SU-DHL-6 (cell line): ENCODE results near the gene ELFN2.

Experiments used
- H2AFZ ChIP-seq: fragments of 200-600 bp; sonication (generic); 2 replicates; pipeline ENCODE4 v1.6.1; 2014; ENCODE audit warnings: low read depth, mild to moderate bottlenecking, moderate library complexity, mixed read lengths, antibody characterized with exemption, low read length; ENCODE audit not compliant: severe bottlenecking
- H3F3A ChIP-seq: fragments of 200-600 bp; shearing (Covaris generic); 2 replicates; pipeline ENCODE4 v1.6.0; 2016; ENCODE audit warnings: antibody characterized with exemption, mild to moderate bottlenecking; ENCODE audit not compliant: insufficient read depth
- H3K27ac ChIP-seq: fragments of 200-600 bp; sonication (generic); 2 replicates; pipeline ENCODE4 v1.5.1; 2016; ENCODE audit warnings: low read depth, mild to moderate bottlenecking, low read length, moderate library complexity, mixed read lengths
- H3K27me3 ChIP-seq: fragments of 200-600 bp; sonication (generic), shearing (Covaris generic); 2 replicates; pipeline ENCODE4 v1.6.0; 2014; ENCODE audit warnings: mild to moderate bottlenecking, low read length
- H3K36me3 ChIP-seq: fragments of 200-600 bp; sonication (generic); 2 replicates; pipeline ENCODE4 v1.6.1; 2014; ENCODE audit warnings: mild to moderate bottlenecking, low read length, mixed read lengths
- H3K4me2 ChIP-seq: fragments of 300-600, 200-600 bp; shearing (Covaris generic), sonication (generic); 2 replicates; pipeline ENCODE4 v1.6.0; 2014; ENCODE audit warnings: low read length, low read depth, mild to moderate bottlenecking; ENCODE audit not compliant: poor library complexity, severe bottlenecking
- H3K4me3 ChIP-seq: fragments of 200-600 bp; sonication (generic); 2 replicates; pipeline ENCODE4 v1.5.1; 2014; ENCODE audit warnings: antibody characterized with exemption, low read length, mild to moderate bottlenecking, mixed read lengths; ENCODE audit not compliant: insufficient read depth, poor library complexity, severe bottlenecking
- H3K79me2 ChIP-seq: fragments of 200-600 bp; sonication (generic); 2 replicates; pipeline ENCODE4 v1.6.1; 2014; ENCODE audit warnings: mild to moderate bottlenecking, low read length, moderate library complexity; ENCODE audit not compliant: insufficient read depth
- H3K9ac ChIP-seq: fragments of 200-600 bp; sonication (generic); 2 replicates; pipeline ENCODE4 v1.7.0; 2014; ENCODE audit warnings: mild to moderate bottlenecking, low read length
- H3K9me2 ChIP-seq: fragments of 200-600 bp; sonication (generic); replicated peaks from 2 replicates; pipeline ENCODE4 v1.6.1; 2014; ENCODE audit warnings: low read length; ENCODE audit not compliant: insufficient read depth
- H3K9me3 ChIP-seq: fragments of 200-600 bp; sonication (generic); 2 replicates; pipeline ENCODE4 v1.6.1; 2014; ENCODE audit warnings: low read length, mixed read lengths; ENCODE audit not compliant: insufficient read depth
- H4K20me1 ChIP-seq: fragments of 200-600 bp; sonication (generic); 2 replicates; pipeline ENCODE4 v1.6.1; 2014; ENCODE audit warnings: low read depth, mild to moderate bottlenecking, antibody characterized with exemption, low read length, moderate library complexity, mixed read lengths
- CTCF ChIP-seq: fragments of 200-600 bp; sonication (generic); IDR thresholded peaks from one replicate; pipeline ENCODE4 v1.5.1; 2017; ENCODE audit warnings: antibody characterized with exemption, mild to moderate bottlenecking, low read length, moderate library complexity; ENCODE audit not compliant: insufficient read depth, poor library complexity, severe bottlenecking
- EZH2phosphoT487 ChIP-seq: fragments of 200-600 bp; sonication (generic), shearing (Covaris generic); conservative IDR thresholded peaks from 2 replicates; pipeline ENCODE4 v1.6.1; 2018; ENCODE audit warnings: mild to moderate bottlenecking, antibody characterized with exemption, low read length, moderate library complexity, mixed read lengths

The ELFN2 gene

GRCh38 chr22:37371911-37372310 lies 55.4 kb downstream of the ELFN2 start:
- Histone ChIP-seq H3K9ac (no peak overlapping the region), H3K9me2 (no peaks in the 10 kb centered on the region), H3K27me3 (no peaks in the 10 kb centered on the region), H3K4me3 (no peak overlapping the region), H3F3A (no peaks in the 10 kb centered on the region), H3K27ac (no peak overlapping the region), H3K4me2 (no peak overlapping the region), H2AFZ (no peak overlapping the region), H4K20me1 (no peaks in the 10 kb centered on the region), H3K36me3 (no peaks in the 10 kb centered on the region), H3K9me3 (no peaks in the 10 kb centered on the region), H3K79me2 (no peaks in the 10 kb centered on the region)
- TF ChIP-seq EZH2phosphoT487, result no peak
- no peak for TF ChIP-seq CTCF

- no peaks in the 10 kb centered on the region for H3K9me2 ChIP-seq
- TF ChIP-seq EZH2phosphoT487 (no peak), CTCF (no peak)
- H3K9ac ChIP-seq, result no peak overlapping the region
- no peak overlapping the region for H2AFZ ChIP-seq
- H3K27ac ChIP-seq, result no peak overlapping the region
- H3K4me2 ChIP-seq, result no peak overlapping the region
- H3K36me3 ChIP-seq, result no peaks in the 10 kb centered on the region
- H3K4me3 ChIP-seq, result no peak overlapping the region
- no peaks in the 10 kb centered on the region for H4K20me1 ChIP-seq
- H3K27me3 ChIP-seq, result no peaks in the 10 kb centered on the region
- no peaks in the 10 kb centered on the region for H3K79me2 ChIP-seq
- no peaks in the 10 kb centered on the region for H3K9me3 ChIP-seq
- H3F3A ChIP-seq, result no peaks in the 10 kb centered on the region
Measured at GRCh38 chr22:37371491-37371890, 55.8 kb downstream of the ELFN2 start.

GRCh38 chr22:37370306-37370979 lies 56.8 kb downstream of the ELFN2 start:
- Histone ChIP-seq H2AFZ (no peak overlapping the region), H3K36me3 (no peaks in the 10 kb centered on the region), H3K4me2 (no peak overlapping the region), H3K27ac (no peak overlapping the region), H4K20me1 (no peaks in the 10 kb centered on the region), H3F3A (no peaks in the 10 kb centered on the region), H3K4me3 (no peak overlapping the region), H3K9me3 (no peaks in the 10 kb centered on the region), H3K79me2 (no peaks in the 10 kb centered on the region), H3K9me2 (no peaks in the 10 kb centered on the region), H3K27me3 (no peaks in the 10 kb centered on the region), H3K9ac (no peak overlapping the region)
- TF ChIP-seq EZH2phosphoT487, result no peak
- TF ChIP-seq CTCF, result no peak
